ENCODE results near the gene MAPKAPK5. TPM values are rescaled to one million over a fixed set of nuclear protein-coding genes. Genes with fewer than 3 reads are reported as not detected.
"Not testable (repeated sequence)": the region's sequence is repeated elsewhere in the genome, so short reads cannot be mapped to it uniquely, and the experiment has no call there.

The MAPKAPK5 gene
- polyA plus RNA-seq, 1 experiment = 32.5 TPM

DNA sequence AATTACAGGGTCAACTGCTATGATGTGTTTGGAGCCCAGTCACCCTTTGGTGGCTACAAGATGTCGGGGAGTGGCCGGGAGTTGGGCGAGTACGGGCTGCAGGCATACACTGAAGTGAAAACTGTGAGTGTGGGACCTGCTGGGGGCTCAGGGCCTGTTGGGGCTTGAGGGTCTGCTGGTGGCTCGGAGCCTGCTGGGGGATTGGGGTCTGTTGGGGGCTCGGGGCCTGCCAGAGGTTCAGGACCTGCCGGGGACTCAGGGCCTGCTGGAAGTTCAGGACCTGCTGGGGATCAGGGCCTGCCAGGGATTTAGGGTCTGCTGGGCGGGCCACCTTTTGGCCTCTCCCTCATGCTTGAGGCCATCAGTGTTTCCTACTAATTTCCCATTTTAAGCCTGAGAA is 38.2 kb upstream of the MAPKAPK5 start:
- TF ChIP-seq, protein P1, sequence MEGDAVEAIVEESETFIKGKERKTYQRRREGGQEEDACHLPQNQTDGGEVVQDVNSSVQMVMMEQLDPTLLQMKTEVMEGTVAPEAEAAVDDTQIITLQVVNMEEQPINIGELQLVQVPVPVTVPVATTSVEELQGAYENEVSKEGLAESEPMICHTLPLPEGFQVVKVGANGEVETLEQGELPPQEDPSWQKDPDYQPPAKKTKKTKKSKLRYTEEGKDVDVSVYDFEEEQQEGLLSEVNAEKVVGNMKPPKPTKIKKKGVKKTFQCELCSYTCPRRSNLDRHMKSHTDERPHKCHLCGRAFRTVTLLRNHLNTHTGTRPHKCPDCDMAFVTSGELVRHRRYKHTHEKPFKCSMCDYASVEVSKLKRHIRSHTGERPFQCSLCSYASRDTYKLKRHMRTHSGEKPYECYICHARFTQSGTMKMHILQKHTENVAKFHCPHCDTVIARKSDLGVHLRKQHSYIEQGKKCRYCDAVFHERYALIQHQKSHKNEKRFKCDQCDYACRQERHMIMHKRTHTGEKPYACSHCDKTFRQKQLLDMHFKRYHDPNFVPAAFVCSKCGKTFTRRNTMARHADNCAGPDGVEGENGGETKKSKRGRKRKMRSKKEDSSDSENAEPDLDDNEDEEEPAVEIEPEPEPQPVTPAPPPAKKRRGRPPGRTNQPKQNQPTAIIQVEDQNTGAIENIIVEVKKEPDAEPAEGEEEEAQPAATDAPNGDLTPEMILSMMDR (IDR thresholded peaks at IDR 0.05; ENCODE audit: insufficient read depth, low read depth, low read length) = no peak
- Histone ChIP-seq H3K36me3 (ENCODE audit: control insufficient read depth, insufficient read depth, low read length) (peaks cover 13% of the 10 kb centered on the region), H3K4me3 (ENCODE audit: low read depth, low read length) (no peak overlapping the region), H3K27me3 (ENCODE audit: control insufficient read depth, insufficient read depth, low read length) (no peaks in the 10 kb centered on the region)
- no peak for DNase-seq (ENCODE audit: low read depth)
- POLR2A ChIA-PET = no interaction called here
- CTCF ChIA-PET = interaction anchor here (1.2 kb wide), 1 partner anchor 9 kb away, joined by 3 read pairs; no protein-coding TSS in a partner anchor

- H3K36me3 ChIP-seq (ENCODE audit: control insufficient read depth, insufficient read depth, low read length) = peaks cover 5% of the 10 kb centered on the region
- no peak for DNase-seq (ENCODE audit: low read depth)
- TF ChIP-seq, protein P1 (IDR thresholded peaks at IDR 0.05; ENCODE audit: insufficient read depth, low read depth, low read length) = no peak
- no peak overlapping the region for H3K4me3 ChIP-seq (ENCODE audit: low read depth, low read length)
- CTCF ChIA-PET = no interaction called here
- POLR2A ChIA-PET = no interaction called here
- no peaks in the 10 kb centered on the region for H3K27me3 ChIP-seq (ENCODE audit: control insufficient read depth, insufficient read depth, low read length)
Measured at GRCh38 chr12:111806304-111806703, 35.7 kb upstream of the MAPKAPK5 start.

DNA sequence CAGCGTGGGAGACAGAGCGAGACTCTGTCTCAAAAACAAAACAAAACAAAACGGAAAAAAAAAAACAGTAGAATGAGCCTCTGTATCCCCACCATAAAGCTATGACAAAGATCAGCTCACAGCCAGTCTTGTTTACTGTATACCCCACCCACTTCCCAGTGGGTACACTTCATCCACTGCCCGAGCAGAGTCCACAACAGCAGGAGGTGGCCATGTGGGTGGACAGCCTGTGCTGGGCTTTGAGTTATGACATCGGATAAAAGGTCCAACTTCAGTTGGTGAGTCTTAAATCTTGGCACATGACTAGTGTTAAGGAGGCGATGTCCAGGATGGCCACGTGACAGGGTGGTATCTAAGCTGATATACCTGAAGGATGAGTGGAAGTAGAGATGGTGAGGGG is 34.8 kb upstream of the MAPKAPK5 start:
- CTCF ChIA-PET = interaction anchor here (0.8 kb wide), 1 partner anchor 53 kb away, joined by 4 read pairs; no protein-coding TSS in a partner anchor
- Histone ChIP-seq H3K36me3 (ENCODE audit: control insufficient read depth, insufficient read depth, low read length) (peaks cover 5% of the 10 kb centered on the region), H3K4me3 (ENCODE audit: low read depth, low read length) (no peak overlapping the region), H3K27me3 (ENCODE audit: control insufficient read depth, insufficient read depth, low read length) (no peaks in the 10 kb centered on the region)
- TF ChIP-seq, protein P1 (IDR thresholded peaks at IDR 0.05; ENCODE audit: insufficient read depth, low read depth, low read length) = no peak
- DNase-seq (ENCODE audit: low read depth) = no peak
- POLR2A ChIA-PET = no interaction called here

GRCh38 chr12:111812881-111813741 is 28.9 kb upstream of the MAPKAPK5 start:
- H3K4me3 ChIP-seq (ENCODE audit: low read depth, low read length) = no peak overlapping the region
- H3K27me3 ChIP-seq (ENCODE audit: control insufficient read depth, insufficient read depth, low read length) = no peaks in the 10 kb centered on the region
- DNase-seq (ENCODE audit: low read depth) = no peak
- ChIA-PET CTCF (interaction anchor here (0.6 to 5.4 kb wide), 22 partner anchors 9 to 597 kb away, joined by 3 to 106 read pairs (median 6); partner anchors contain the start of gene MAPKAPK5), POLR2A (no interaction called here)
- TF ChIP-seq, protein P1 (IDR thresholded peaks at IDR 0.05; ENCODE audit: insufficient read depth, low read depth, low read length) = peak; percentile 83
- H3K36me3 ChIP-seq (ENCODE audit: control insufficient read depth, insufficient read depth, low read length) = no peaks in the 10 kb centered on the region; the same call in 1 of the 2 replicates

GRCh38 chr12:111816065-111816615 is 25.9 kb upstream of the MAPKAPK5 start:
- Histone ChIP-seq H3K4me3 (ENCODE audit: low read depth, low read length) (no peak overlapping the region), H3K36me3 (ENCODE audit: control insufficient read depth, insufficient read depth, low read length) (no peaks in the 10 kb centered on the region), H3K27me3 (ENCODE audit: control insufficient read depth, insufficient read depth, low read length) (peaks cover 1% of the 10 kb centered on the region; the same call in 1 of the 2 replicates)
- POLR2A ChIA-PET = no interaction called here
- no peak for DNase-seq (ENCODE audit: low read depth)
- CTCF ChIA-PET = interaction anchor here (1.0 to 5.4 kb wide), 5 partner anchors 16 to 419 kb away, joined by 4 to 106 read pairs (median 5); no protein-coding TSS in a partner anchor
- TF ChIP-seq, protein P1 (IDR thresholded peaks at IDR 0.05; ENCODE audit: insufficient read depth, low read depth, low read length) = no peak

- DNase-seq (ENCODE audit: low read depth); H3K27me3 ChIP-seq (ENCODE audit: control insufficient read depth, insufficient read depth, low read length); H3K36me3 ChIP-seq (ENCODE audit: control insufficient read depth, insufficient read depth, low read length); POLR2A ChIA-PET; H3K4me3 ChIP-seq (ENCODE audit: low read depth, low read length): not testable (repeated sequence)
- CTCF ChIA-PET = interaction anchor here (1.0 to 1.3 kb wide), 2 partner anchors 17 to 24 kb away, joined by 4 to 5 read pairs; no protein-coding TSS in a partner anchor
Measured at GRCh38 chr12:111816898-111817297, 25.1 kb upstream of the MAPKAPK5 start.

Measured in BJ (cell line).